ENCODE results near the gene RPS14. TPM values are rescaled to one million over a fixed set of nuclear protein-coding genes. Genes with fewer than 3 reads are reported as not detected.

RPS14 gene
- total and polyA plus RNA-seq, 2 of the 4 experiments (the other 2 are of a cell fraction) = 6,296 to 7,310 TPM

- Histone ChIP-seq H3K4me2 (ENCODE audit: low read depth, low read length) (no peak overlapping the region), H3K9me1 (ENCODE audit: insufficient read depth, low read length) (peaks cover 9% of the 10 kb centered on the region), H3K18ac (ENCODE audit: low read depth, low read length) (no peak overlapping the region), H3K27ac (ENCODE audit: insufficient read depth, low read length) (no peak overlapping the region), H2AFZ (replicated peaks; ENCODE audit: low read length, poor library complexity) (no peak overlapping the region), H2BK15ac (ENCODE audit: low read depth, low read length) (no peak overlapping the region), H3K56ac (ENCODE audit: extremely low read depth, insufficient read depth, low read length) (no peak overlapping the region), H3K14ac (replicated peaks; ENCODE audit: low read depth, low read length) (no peak overlapping the region), H2BK5ac (ENCODE audit: low read depth, low read length, poor library complexity, severe bottlenecking) (no peak overlapping the region), H3K9ac (ENCODE audit: low read depth, low read length) (no peak overlapping the region), H4K5ac (ENCODE audit: low read depth, low read length) (no peak overlapping the region), H3K36me3 (ENCODE audit: control insufficient read depth, insufficient read depth, low read length) (peaks cover 4% of the 10 kb centered on the region; the same call in 1 of the 2 replicates), H3K23ac (ENCODE audit: low read depth, low read length) (no peak overlapping the region), H3K4me3 (ENCODE audit: insufficient read depth, low read depth, low read length) (no peak overlapping the region), H3K4ac (ENCODE audit: low read depth, low read length) (no peak overlapping the region), H3K27me3 (ENCODE audit: control insufficient read depth, insufficient read depth, low read length) (no peaks in the 10 kb centered on the region), H2AK9ac (replicated peaks; ENCODE audit: low read depth, low read length, poor library complexity) (no peak overlapping the region), H3K79me1 (ENCODE audit: low read depth in 1 of 2, low read length in 2 of 2) (no peaks in the 10 kb centered on the region), H4K20me1 (ENCODE audit: insufficient read depth, low read length) (no peaks in the 10 kb centered on the region), H4K8ac (ENCODE audit: low read depth in 2 of 2, low read length in 2 of 2) (no peak overlapping the region), H4K91ac (ENCODE audit: insufficient read depth, low read depth, low read length) (no peak overlapping the region), H3K4me1 (ENCODE audit: control insufficient read depth, insufficient read depth, low read length) (no peaks in the 10 kb centered on the region), H2AK5ac (ENCODE audit: low read depth, low read length) (no peak overlapping the region), H2BK120ac (ENCODE audit: low read depth, low read length) (no peak overlapping the region), H2BK20ac (ENCODE audit: low read depth, low read length) (no peak overlapping the region), H3K9me3 (ENCODE audit: control insufficient read depth, insufficient read depth, low read length) (no peaks in the 10 kb centered on the region)
- in situ Hi-C loops (cut with MboI; ENCODE audit: low sequenced_read_pairs) (no loop called here), dilution Hi-C loops (cut with HindIII; ENCODE audit: low sequenced_read_pairs, unreplicated experiment) (no loop called here), intact Hi-C loops (cut with micrococcal nuclease) (no loop called here)
- TF ChIP-seq MAZ (IDR thresholded peaks at IDR 0.05; ENCODE audit: borderline replicate concordance, low read depth, low read length) = no peak
- TF ChIP-seq NFE2L2 (IDR thresholded peaks at IDR 0.05; ENCODE audit: low read depth, low read length) = no peak
- TF ChIP-seq MXI1 (IDR thresholded peaks at IDR 0.05; ENCODE audit: borderline replicate concordance, low read depth, low read length) = no peak
- TF ChIP-seq POLR2A (IDR thresholded peaks at IDR 0.05; ENCODE audit: low read depth, low read length) = no peak
- no peak for TF ChIP-seq ELK1 (IDR thresholded peaks at IDR 0.05; ENCODE audit: borderline replicate concordance, low read depth, low read length)
- no peak for TF ChIP-seq RAD21 (IDR thresholded peaks at IDR 0.05; ENCODE audit: low read length)
- no peak for TF ChIP-seq BHLHE40 (IDR thresholded peaks at IDR 0.05; ENCODE audit: low read depth, low read length)
- TF ChIP-seq USF2 (IDR thresholded peaks at IDR 0.05; ENCODE audit: low read depth, low read length) = no peak
- TF ChIP-seq FOS (IDR thresholded peaks at IDR 0.05; ENCODE audit: low read depth, low read length) = no peak
- TF ChIP-seq CHD1 (IDR thresholded peaks at IDR 0.05; ENCODE audit: low read depth, low read length) = no peak
- no peak for TF ChIP-seq CTCF (conservative IDR thresholded peaks at IDR 0.05; ENCODE audit: low read depth, low read length)
- TF ChIP-seq CEBPB (IDR thresholded peaks at IDR 0.05; ENCODE audit: low read depth, low read length) = no peak
- no peak for TF ChIP-seq RFX5 (IDR thresholded peaks at IDR 0.05; ENCODE audit: low read depth, low read length)
- no peak for TF ChIP-seq MAFK (IDR thresholded peaks at IDR 0.05; ENCODE audit: low read depth, low read length)
- no peak for TF ChIP-seq RCOR1 (IDR thresholded peaks at IDR 0.05; ENCODE audit: insufficient replicate concordance, low read length)
- POLR2A ChIA-PET (ENCODE audit: unreplicated experiment) = no interaction called here
- no CpG with 5 or more reads among the region's 13 CpGs for WGBS, 2 experiments (ENCODE audit: extremely low coverage in 2 of 2, insufficient read length in 1 of 2)
- CTCF ChIA-PET = no interaction called here
- BruUV-seq (replicated peaks) = no TSS peak
- ATAC-seq (ENCODE audit: low read depth) (no peak), DNase-seq (no peak)
Measured at GRCh38 chr5:150407096-150407720, 42.3 kb downstream of the RPS14 start.
